K562 (cell line): ENCODE results near the gene ANO9. TPM values are rescaled to one million over a fixed set of nuclear protein-coding genes. Genes with fewer than 3 reads are reported as not detected.
A peak's percentile ranks its signal among the peaks of the same experiment; 100 is the strongest.

Source experiments
- CBFA2T3 ChIP-seq: fragments of 450-650 bp; IDR thresholded peaks from 2 replicates; pipeline ENCODE4 v1.6.1; 2017
- CGGBP1 ChIP-seq: fragments of 250-450 bp; sonication (Bioruptor Pico); IDR thresholded peaks from 2 replicates; pipeline ENCODE4 v1.9.0; 2021; ENCODE audit warnings: mild to moderate bottlenecking
- CREM ChIP-seq: IDR thresholded peaks from 2 replicates; pipeline ENCODE4 v1.6.1; 2014; ENCODE audit warnings: antibody characterized with exemption, low read depth
- L3MBTL2 ChIP-seq: fragments of 450-650 bp; IDR thresholded peaks from 2 replicates; pipeline ENCODE4 v1.6.1; 2016; ENCODE audit warnings: mild to moderate bottlenecking, moderate library complexity
- LEF1 ChIP-seq: fragments of 450-650 bp; IDR thresholded peaks from 2 replicates; pipeline ENCODE4 v1.6.1; 2016; ENCODE audit warnings: mild to moderate bottlenecking
- PRDM10 ChIP-seq: fragments of 450-650 bp; IDR thresholded peaks from 2 replicates; pipeline ENCODE4 v1.6.1; 2018; ENCODE audit not compliant: partially characterized antibody
- STAT5A ChIP-seq: IDR thresholded peaks from 2 replicates; pipeline ENCODE4 v1.6.1; 2012; ENCODE audit warnings: low read length, inconsistent platforms, borderline replicate concordance
- TEAD4 ChIP-seq, 2 experiments: sonication (generic) in 1 of 2; formaldehyde crosslinking in 1 of 2; IDR thresholded peaks; 2 replicates each; pipeline versions ENCODE4 v1.6.1 to v1.8.0; 2012 to 2022; ENCODE audit warnings: borderline replicate concordance in 1 of 2, inconsistent platforms in 1 of 2, low read length in 1 of 2, mild to moderate bottlenecking in 1 of 2, missing genetic modification reagents in 1 of 2
- ZBTB7A ChIP-seq: IDR thresholded peaks from 2 replicates; pipeline ENCODE4 v1.6.1; 2011; ENCODE audit warnings: low read depth, mild to moderate bottlenecking, low read length, moderate library complexity, borderline replicate concordance; ENCODE audit not compliant: control insufficient read depth
- ZKSCAN8 ChIP-seq: fragments of 200-800 bp; sonication (Bioruptor generic); IDR thresholded peaks from 2 replicates; pipeline ENCODE4 v1.6.1; 2016; ENCODE audit warnings: missing genetic modification characterization, missing compliant biosample characterization
- ZNF253 ChIP-seq: fragments of 250-450 bp; sonication (Bioruptor Pico); conservative IDR thresholded peaks from 2 replicates; pipeline ENCODE4 v1.6.1; 2021; ENCODE audit warnings: mild to moderate bottlenecking
- ZNF695 ChIP-seq: fragments of 450-650 bp; formaldehyde crosslinking; IDR thresholded peaks from 2 replicates; pipeline ENCODE4 v1.4.0; 2020; ENCODE audit warnings: mild to moderate bottlenecking, moderate library complexity
- polyA plus RNA-seq, 8 experiments: library from polyadenylated mRNA; depleted of rRNA in 4 of 8; stranded (reverse) in 5 of 8; unstranded in 3 of 8; fragments of >200 nt; fragmentation: Nextera tagmentation in 2 of 8; fragmentation: Illumina TruSeq in 1 of 8; extraction: Ambion mirVana in 2 of 8; extraction: Trizol in 1 of 8; gene quantifications; 2 replicates each; pipeline versions ENCODE4 v1.2.1 to v1.2.3, GENCODE V29; 2011 to 2014; ENCODE audit warnings: inconsistent platforms in 1 of 8, missing spikeins in 1 of 8
- total RNA-seq, 7 experiments: library from RNA; depleted of rRNA in 6 of 7; stranded (reverse); fragments of >200 nt in 6 of 7; fragmentation: Illumina TruSeq in 2 of 7; extraction: Trizol in 2 of 7; gene quantifications; 2 replicates each; pipeline versions ENCODE4 v1.2.1 to v1.2.3, GENCODE V29; 2011 to 2021; ENCODE audit warnings: low replicate concordance in 1 of 7
- TF ChIP-seq, protein P1 (sequence below): fragments of 250-450 bp; sonication (Bioruptor Pico); IDR thresholded peaks from 2 replicates; pipeline ENCODE4 v1.5.0; 2021
- TF ChIP-seq, protein P2 (sequence below), 3 experiments: fragments of 200-800 bp in 1 of 3; fragments of 250-450 bp in 1 of 3; fragments of 450-650 bp in 1 of 3; sonication (Bioruptor Pico) in 1 of 3; sonication (Bioruptor generic) in 1 of 3; formaldehyde crosslinking in 1 of 3; IDR thresholded peaks; 2 replicates each; pipeline versions ENCODE4 v1.6.1 to v1.8.0; 2016 to 2022; ENCODE audit warnings: mild to moderate bottlenecking in 2 of 3, missing genetic modification characterization in 2 of 3, missing compliant biosample characterization in 1 of 3, moderate library complexity in 1 of 3
- TF ChIP-seq, protein P3 (sequence below): fragments of 450-650 bp; formaldehyde crosslinking; IDR thresholded peaks from 2 replicates; pipeline ENCODE4 v1.4.0; 2020; ENCODE audit warnings: mild to moderate bottlenecking
- TF ChIP-seq, protein P4 (sequence below): IDR thresholded peaks from 2 replicates; pipeline ENCODE4 v1.6.1; 2011; ENCODE audit not compliant: insufficient read length; ENCODE audit errors: extremely low read depth

ANO9 gene
- total and polyA plus RNA-seq, 9 of the 15 experiments (the other 6 are each of a cell fraction or from before 2014, with no cell fraction given), result 0.20 to 14.5 (median 4.5) TPM

DNA sequence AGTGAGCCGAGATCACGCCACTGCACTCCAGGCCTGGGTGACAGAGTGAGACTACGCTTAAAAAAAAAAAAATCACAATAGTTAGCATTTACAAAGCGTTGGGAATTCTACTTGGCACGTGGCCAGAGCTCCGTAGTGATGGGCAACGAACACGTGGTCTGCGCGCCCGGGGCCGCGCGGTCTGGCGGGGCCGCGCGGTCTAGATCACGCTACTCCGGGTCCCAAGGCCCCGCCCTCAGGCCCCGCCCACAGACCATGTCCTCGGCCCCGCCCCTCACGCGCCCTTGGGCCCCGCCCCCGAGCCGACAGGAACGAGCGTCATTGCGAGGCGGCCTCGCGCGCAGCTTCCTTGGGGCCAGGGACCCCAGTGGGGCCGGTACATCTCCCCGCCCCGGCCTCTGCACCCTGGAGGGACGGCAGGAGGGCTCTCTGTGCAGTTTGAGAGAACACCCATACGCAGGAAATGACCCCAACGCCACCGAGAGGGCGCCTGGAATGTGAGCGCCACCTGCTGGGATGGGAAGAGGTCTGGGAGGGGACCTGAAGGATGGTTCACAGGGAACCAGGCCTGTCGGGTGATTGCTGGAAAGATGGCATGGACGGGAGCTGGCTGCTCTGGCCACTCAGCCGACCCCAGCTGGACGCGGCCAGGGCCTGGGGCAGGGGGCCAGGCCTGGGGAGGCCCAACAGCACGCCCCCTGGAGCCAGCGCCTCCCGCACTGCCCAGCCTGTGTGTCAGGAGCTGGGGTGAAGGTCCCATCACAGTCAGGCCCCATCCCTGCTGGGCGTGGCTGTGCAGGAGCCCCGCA lies 6.3 kb upstream of the ANO9 start (continued):
- TF ChIP-seq ZBTB7A, result peak; percentile 84; the same call in 1 of the 2 replicates
- TF ChIP-seq STAT5A, result no peak
- TF ChIP-seq, protein P1, sequence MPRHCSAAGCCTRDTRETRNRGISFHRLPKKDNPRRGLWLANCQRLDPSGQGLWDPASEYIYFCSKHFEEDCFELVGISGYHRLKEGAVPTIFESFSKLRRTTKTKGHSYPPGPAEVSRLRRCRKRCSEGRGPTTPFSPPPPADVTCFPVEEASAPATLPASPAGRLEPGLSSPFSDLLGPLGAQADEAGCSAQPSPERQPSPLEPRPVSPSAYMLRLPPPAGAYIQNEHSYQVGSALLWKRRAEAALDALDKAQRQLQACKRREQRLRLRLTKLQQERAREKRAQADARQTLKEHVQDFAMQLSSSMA, result peak; percentile 36; the same call in 1 of the 2 replicates
- TF ChIP-seq CREM, result peak; percentile 73
- TF ChIP-seq CGGBP1 (CRISPR knock-in tag), result no peak
- TF ChIP-seq L3MBTL2, result peak; percentile 87
- TF ChIP-seq ZNF695, result no peak
- no peak for TF ChIP-seq ZNF253
- TF ChIP-seq CBFA2T3, result no peak
- peak; percentile 63 for TF ChIP-seq TEAD4 (IDR thresholded peaks at IDR 0.05; ENCODE audit: low read length)
- peak; percentile 82 for TF ChIP-seq TEAD4 (CRISPR knock-in tag; IDR thresholded peaks at IDR 0.05; ENCODE audit: borderline replicate concordance)
- TF ChIP-seq, protein P2, sequence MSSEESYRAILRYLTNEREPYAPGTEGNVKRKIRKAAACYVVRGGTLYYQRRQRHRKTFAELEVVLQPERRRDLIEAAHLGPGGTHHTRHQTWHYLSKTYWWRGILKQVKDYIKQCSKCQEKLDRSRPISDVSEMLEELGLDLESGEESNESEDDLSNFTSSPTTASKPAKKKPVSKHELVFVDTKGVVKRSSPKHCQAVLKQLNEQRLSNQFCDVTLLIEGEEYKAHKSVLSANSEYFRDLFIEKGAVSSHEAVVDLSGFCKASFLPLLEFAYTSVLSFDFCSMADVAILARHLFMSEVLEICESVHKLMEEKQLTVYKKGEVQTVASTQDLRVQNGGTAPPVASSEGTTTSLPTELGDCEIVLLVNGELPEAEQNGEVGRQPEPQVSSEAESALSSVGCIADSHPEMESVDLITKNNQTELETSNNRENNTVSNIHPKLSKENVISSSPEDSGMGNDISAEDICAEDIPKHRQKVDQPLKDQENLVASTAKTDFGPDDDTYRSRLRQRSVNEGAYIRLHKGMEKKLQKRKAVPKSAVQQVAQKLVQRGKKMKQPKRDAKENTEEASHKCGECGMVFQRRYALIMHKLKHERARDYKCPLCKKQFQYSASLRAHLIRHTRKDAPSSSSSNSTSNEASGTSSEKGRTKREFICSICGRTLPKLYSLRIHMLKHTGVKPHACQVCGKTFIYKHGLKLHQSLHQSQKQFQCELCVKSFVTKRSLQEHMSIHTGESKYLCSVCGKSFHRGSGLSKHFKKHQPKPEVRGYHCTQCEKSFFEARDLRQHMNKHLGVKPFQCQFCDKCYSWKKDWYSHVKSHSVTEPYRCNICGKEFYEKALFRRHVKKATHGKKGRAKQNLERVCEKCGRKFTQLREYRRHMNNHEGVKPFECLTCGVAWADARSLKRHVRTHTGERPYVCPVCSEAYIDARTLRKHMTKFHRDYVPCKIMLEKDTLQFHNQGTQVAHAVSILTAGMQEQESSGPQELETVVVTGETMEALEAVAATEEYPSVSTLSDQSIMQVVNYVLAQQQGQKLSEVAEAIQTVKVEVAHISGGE (CRISPR knock-in tag; IDR thresholded peaks at IDR 0.05), result peak in 1 of 3 experiments; percentile 85; a peak in 2 of 6 replicates
- no peak for TF ChIP-seq PRDM10
- TF ChIP-seq, protein P3, sequence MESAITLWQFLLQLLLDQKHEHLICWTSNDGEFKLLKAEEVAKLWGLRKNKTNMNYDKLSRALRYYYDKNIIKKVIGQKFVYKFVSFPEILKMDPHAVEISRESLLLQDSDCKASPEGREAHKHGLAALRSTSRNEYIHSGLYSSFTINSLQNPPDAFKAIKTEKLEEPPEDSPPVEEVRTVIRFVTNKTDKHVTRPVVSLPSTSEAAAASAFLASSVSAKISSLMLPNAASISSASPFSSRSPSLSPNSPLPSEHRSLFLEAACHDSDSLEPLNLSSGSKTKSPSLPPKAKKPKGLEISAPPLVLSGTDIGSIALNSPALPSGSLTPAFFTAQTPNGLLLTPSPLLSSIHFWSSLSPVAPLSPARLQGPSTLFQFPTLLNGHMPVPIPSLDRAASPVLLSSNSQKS (CRISPR knock-in tag), result no peak
- no peak for TF ChIP-seq ZKSCAN8 (CRISPR knock-in tag)
- TF ChIP-seq LEF1, result no peak
- TF ChIP-seq, protein P4, sequence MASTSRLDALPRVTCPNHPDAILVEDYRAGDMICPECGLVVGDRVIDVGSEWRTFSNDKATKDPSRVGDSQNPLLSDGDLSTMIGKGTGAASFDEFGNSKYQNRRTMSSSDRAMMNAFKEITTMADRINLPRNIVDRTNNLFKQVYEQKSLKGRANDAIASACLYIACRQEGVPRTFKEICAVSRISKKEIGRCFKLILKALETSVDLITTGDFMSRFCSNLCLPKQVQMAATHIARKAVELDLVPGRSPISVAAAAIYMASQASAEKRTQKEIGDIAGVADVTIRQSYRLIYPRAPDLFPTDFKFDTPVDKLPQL, result no peak
